GM18870 (cell line): Measurements from ENCODE around the gene SLX4IP.

ENCODE experiments used
- ATAC-seq: cut with Tn5 transposase; IDR thresholded peaks from one replicate; pipeline ENCODE4 v1.9.1; 2021; ENCODE audit warnings: moderate library complexity; ENCODE audit not compliant: unreplicated experiment

Gene SLX4IP

GRCh38 chr20:10463622-10464021 is 28.5 kb downstream of the SLX4IP start:
- no peak for ATAC-seq

- no peak for ATAC-seq
Observed at GRCh38 chr20:10465135-10465534, 30.0 kb downstream of the SLX4IP start.

- no peak for ATAC-seq
Observed at GRCh38 chr20:10466325-10466724, 31.2 kb downstream of the SLX4IP start.

- ATAC-seq = no peak
Observed at GRCh38 chr20:10466855-10467254, 31.8 kb downstream of the SLX4IP start.

- no peak for ATAC-seq
Observed at GRCh38 chr20:10467681-10468339, 32.7 kb downstream of the SLX4IP start.

- no peak for ATAC-seq
Observed at GRCh38 chr20:10468340-10468845, 33.3 kb downstream of the SLX4IP start.

- ATAC-seq = no peak
Observed at GRCh38 chr20:10469056-10469455, 34.0 kb downstream of the SLX4IP start.

- ATAC-seq = peak; percentile 47
Observed at GRCh38 chr20:10469599-10469998, 34.5 kb downstream of the SLX4IP start.

GRCh38 chr20:10470276-10470675 is 35.2 kb downstream of the SLX4IP start:
- no peak for ATAC-seq

GRCh38 chr20:10472871-10473270 is 37.8 kb downstream of the SLX4IP start:
- ATAC-seq = no peak

GRCh38 chr20:10474606-10475184 is 39.6 kb downstream of the SLX4IP start:
- ATAC-seq = no peak

GRCh38 chr20:10475225-10475624 is 40.1 kb downstream of the SLX4IP start:
- no peak for ATAC-seq

- ATAC-seq = peak; percentile 72
Observed at GRCh38 chr20:10476319-10476724, 41.2 kb downstream of the SLX4IP start.

GRCh38 chr20:10478205-10478604 is 43.1 kb downstream of the SLX4IP start:
- peak; percentile 81 for ATAC-seq

GRCh38 chr20:10478930-10479329 is 43.8 kb downstream of the SLX4IP start:
- no peak for ATAC-seq

- no peak for ATAC-seq
Observed at GRCh38 chr20:10481676-10482075, 46.6 kb downstream of the SLX4IP start.

- ATAC-seq = no peak
Observed at GRCh38 chr20:10483691-10484090, 48.6 kb downstream of the SLX4IP start.

- ATAC-seq = no peak
Observed at GRCh38 chr20:10487142-10488136, 52.3 kb downstream of the SLX4IP start.

GRCh38 chr20:10488534-10488933 is 53.4 kb downstream of the SLX4IP start:
- no peak for ATAC-seq

GRCh38 chr20:10489853-10490252 is 54.7 kb downstream of the SLX4IP start:
- ATAC-seq = no peak

- no peak for ATAC-seq
Observed at GRCh38 chr20:10490257-10490656, 55.2 kb downstream of the SLX4IP start.
